WTC11 (cell line): ENCODE data around the gene RAP1GAP. TPM values are rescaled to one million over a fixed set of nuclear protein-coding genes. Genes with fewer than 3 reads are reported as not detected.

Experiments
- ATAC-seq: fragments of 200-7000 bp; cut with Tn5 transposase; 2 replicates; pipeline ENCODE4 v1.10.0; 2021; ENCODE audit warnings: mild to moderate bottlenecking, moderate library complexity
- CTCF ChIA-PET: fragments of 300-600 bp; sonication (Branson Sonifier 250); formaldehyde crosslinking; loops from one replicate; lab custom pipeline; 2021; ENCODE audit warnings: antibody characterized with exemption; lab: Charles Lee
- POLR2A ChIA-PET: fragments of 350-600 bp; sonication (Branson Sonifier 250); formaldehyde crosslinking; loops from one replicate; lab custom pipeline; 2021; ENCODE audit warnings: antibody characterized with exemption; lab: Charles Lee
- DNase-seq: peaks from one replicate; pipeline ENCODE4 v3.0.0; 2021; ENCODE audit warnings: low spot score
- H3K27ac Mint-ChIP-seq: 2 replicates; pipeline ENCODE4 v1.8.0; 2021; ENCODE audit warnings: mixed read lengths
- H3K27me3 Mint-ChIP-seq: 2 replicates; pipeline ENCODE4 v1.8.0; 2021; ENCODE audit warnings: low read depth, mild to moderate bottlenecking, moderate library complexity, mixed read lengths
- H3K36me3 Mint-ChIP-seq: 2 replicates; pipeline ENCODE4 v1.8.0; 2021; ENCODE audit warnings: mixed read lengths
- H3K4me1 Mint-ChIP-seq: 2 replicates; pipeline ENCODE4 v1.8.0; 2022; ENCODE audit warnings: mixed read lengths
- H3K4me3 Mint-ChIP-seq: 2 replicates; pipeline ENCODE4 v1.8.0; 2021; ENCODE audit warnings: mild to moderate bottlenecking, moderate library complexity, mixed read lengths
- H3K9me3 Mint-ChIP-seq: 2 replicates; pipeline ENCODE4 v1.8.0; 2021; ENCODE audit warnings: mixed read lengths
- AFF4 ChIP-seq: sonication (generic); formaldehyde crosslinking; IDR thresholded peaks from 2 replicates; pipeline ENCODE4 v1.8.1; 2023; ENCODE audit warnings: mild to moderate bottlenecking, missing genetic modification reagents, borderline replicate concordance
- ATF1 ChIP-seq: sonication (generic); formaldehyde crosslinking; IDR thresholded peaks from 2 replicates; pipeline ENCODE4 v1.8.1; 2023; ENCODE audit warnings: mild to moderate bottlenecking, moderate library complexity, missing genetic modification reagents
- ATF6 ChIP-seq: sonication (generic); formaldehyde crosslinking; IDR thresholded peaks from 2 replicates; pipeline ENCODE4 v1.8.1; 2023; ENCODE audit warnings: mild to moderate bottlenecking, missing genetic modification reagents
- GRHL2 ChIP-seq: fragments of 250-450 bp; sonication (Bioruptor Pico); IDR thresholded peaks from 2 replicates; pipeline ENCODE4 v1.8.0; 2022; ENCODE audit warnings: mild to moderate bottlenecking, moderate library complexity; ENCODE audit not compliant: insufficient replicate concordance, severe bottlenecking
- JAZF1 ChIP-seq: fragments of 250-450 bp; sonication (Bioruptor Pico); IDR thresholded peaks from 2 replicates; pipeline ENCODE4 v1.9.0; 2021; ENCODE audit warnings: moderate library complexity, mild to moderate bottlenecking, inconsistent platforms
- NR1H2 ChIP-seq: sonication (generic); formaldehyde crosslinking; IDR thresholded peaks from 2 replicates; pipeline ENCODE4 v1.9.0; 2021; ENCODE audit warnings: mild to moderate bottlenecking, moderate library complexity, missing genetic modification reagents
- OVOL2 ChIP-seq: fragments of 250-450 bp; sonication (Bioruptor Pico); IDR thresholded peaks from 2 replicates; pipeline ENCODE4 v1.9.0; 2021; ENCODE audit warnings: mild to moderate bottlenecking, borderline replicate concordance
- RORB ChIP-seq: fragments of 250-450 bp; sonication (Bioruptor Pico); IDR thresholded peaks from 2 replicates; pipeline ENCODE4 v1.9.0; 2021; ENCODE audit warnings: mild to moderate bottlenecking
- TEAD1 ChIP-seq: sonication (generic); formaldehyde crosslinking; IDR thresholded peaks from 2 replicates; pipeline ENCODE4 v1.8.0; 2022; ENCODE audit warnings: mild to moderate bottlenecking, missing genetic modification reagents
- TP53 ChIP-seq: sonication (generic); formaldehyde crosslinking; IDR thresholded peaks from 2 replicates; pipeline ENCODE4 v1.8.1; 2023; ENCODE audit warnings: mild to moderate bottlenecking, missing genetic modification reagents
- ZNF121 ChIP-seq: sonication (generic); formaldehyde crosslinking; IDR thresholded peaks from 2 replicates; pipeline ENCODE4 v1.8.0; 2023; ENCODE audit warnings: missing genetic modification reagents
- ZNF232 ChIP-seq: sonication (generic); formaldehyde crosslinking; IDR thresholded peaks from 2 replicates; pipeline ENCODE4 v1.8.0; 2022; ENCODE audit warnings: mild to moderate bottlenecking, missing genetic modification reagents
- ZNF317 ChIP-seq: sonication (generic); formaldehyde crosslinking; IDR thresholded peaks from 2 replicates; pipeline ENCODE4 v1.8.1; 2023; ENCODE audit warnings: low read depth, mild to moderate bottlenecking, moderate library complexity, missing genetic modification reagents, borderline replicate concordance
- ZNF532 ChIP-seq: fragments of 250-450 bp; sonication (Bioruptor Pico); IDR thresholded peaks from 2 replicates; pipeline ENCODE4 v1.9.0; 2021; ENCODE audit warnings: mild to moderate bottlenecking, borderline replicate concordance
- ZNF671 ChIP-seq: fragments of 250-450 bp; sonication (Bioruptor Pico); IDR thresholded peaks from 2 replicates; pipeline ENCODE4 v1.8.0; 2021; ENCODE audit warnings: mild to moderate bottlenecking
- total RNA-seq: library from RNA; stranded (reverse); gene quantifications from 3 replicates; pipeline ENCODE4 v1.2.3, GENCODE V29; 2021
- TF ChIP-seq, protein P1 (sequence below): sonication (generic); formaldehyde crosslinking; IDR thresholded peaks from 2 replicates; pipeline ENCODE4 v1.8.0; 2022; ENCODE audit warnings: missing genetic modification reagents
- TF ChIP-seq, protein P2 (sequence below): sonication (generic); formaldehyde crosslinking; IDR thresholded peaks from 2 replicates; pipeline ENCODE4 v1.8.1; 2022; ENCODE audit warnings: mild to moderate bottlenecking, moderate library complexity, missing genetic modification reagents
- TF ChIP-seq, protein P3 (sequence below): sonication (generic); formaldehyde crosslinking; IDR thresholded peaks from 2 replicates; pipeline ENCODE4 v1.8.0; 2023; ENCODE audit warnings: missing genetic modification reagents

Gene RAP1GAP
- total RNA-seq, 1 experiment from 2014 or later = 7.6 TPM

DNA sequence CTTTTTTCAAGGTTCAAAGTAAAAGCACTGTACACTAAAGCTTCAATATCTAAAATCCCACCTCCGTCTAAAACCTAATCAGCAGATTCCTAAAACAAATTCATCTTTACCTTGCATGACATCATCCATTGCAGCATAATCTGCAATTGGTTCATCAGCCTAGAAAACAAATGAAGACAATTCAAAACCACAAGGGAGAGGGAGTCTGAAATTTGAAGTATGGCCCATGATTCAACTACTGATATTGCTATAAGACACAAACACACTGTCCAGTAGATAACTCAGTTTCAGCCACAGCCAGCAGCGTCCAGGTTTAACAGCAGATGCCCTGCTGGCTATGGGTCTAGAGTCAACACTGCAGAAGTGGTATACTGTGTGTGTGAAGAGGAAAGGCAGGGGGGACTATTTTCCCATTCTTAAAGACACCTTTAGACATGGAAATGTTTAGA is 17.9 kb upstream of the RAP1GAP start:
- DNase-seq = no peak
- H3K27me3 Mint-ChIP-seq = no peaks in the 10 kb centered on the region
- no peaks in the 10 kb centered on the region for H3K9me3 Mint-ChIP-seq
- H3K4me1 Mint-ChIP-seq = no peaks in the 10 kb centered on the region
- H3K27ac Mint-ChIP-seq = no peak overlapping the region
- no peak for ATAC-seq
- no peak overlapping the region for H3K4me3 Mint-ChIP-seq
- CTCF ChIA-PET = interaction anchor here (0.6 kb wide), 1 partner anchor 337 kb away, joined by 3 read pairs; no protein-coding TSS in a partner anchor
- TF ChIP-seq ATF6 (CRISPR knock-in tag) = no peak
- no peak for TF ChIP-seq TP53 (CRISPR knock-in tag)
- TF ChIP-seq JAZF1 (CRISPR knock-in tag) = no peak
- TF ChIP-seq ZNF671 (CRISPR knock-in tag) = no peak
- TF ChIP-seq ATF1 (CRISPR knock-in tag) = no peak
- TF ChIP-seq, protein P1, sequence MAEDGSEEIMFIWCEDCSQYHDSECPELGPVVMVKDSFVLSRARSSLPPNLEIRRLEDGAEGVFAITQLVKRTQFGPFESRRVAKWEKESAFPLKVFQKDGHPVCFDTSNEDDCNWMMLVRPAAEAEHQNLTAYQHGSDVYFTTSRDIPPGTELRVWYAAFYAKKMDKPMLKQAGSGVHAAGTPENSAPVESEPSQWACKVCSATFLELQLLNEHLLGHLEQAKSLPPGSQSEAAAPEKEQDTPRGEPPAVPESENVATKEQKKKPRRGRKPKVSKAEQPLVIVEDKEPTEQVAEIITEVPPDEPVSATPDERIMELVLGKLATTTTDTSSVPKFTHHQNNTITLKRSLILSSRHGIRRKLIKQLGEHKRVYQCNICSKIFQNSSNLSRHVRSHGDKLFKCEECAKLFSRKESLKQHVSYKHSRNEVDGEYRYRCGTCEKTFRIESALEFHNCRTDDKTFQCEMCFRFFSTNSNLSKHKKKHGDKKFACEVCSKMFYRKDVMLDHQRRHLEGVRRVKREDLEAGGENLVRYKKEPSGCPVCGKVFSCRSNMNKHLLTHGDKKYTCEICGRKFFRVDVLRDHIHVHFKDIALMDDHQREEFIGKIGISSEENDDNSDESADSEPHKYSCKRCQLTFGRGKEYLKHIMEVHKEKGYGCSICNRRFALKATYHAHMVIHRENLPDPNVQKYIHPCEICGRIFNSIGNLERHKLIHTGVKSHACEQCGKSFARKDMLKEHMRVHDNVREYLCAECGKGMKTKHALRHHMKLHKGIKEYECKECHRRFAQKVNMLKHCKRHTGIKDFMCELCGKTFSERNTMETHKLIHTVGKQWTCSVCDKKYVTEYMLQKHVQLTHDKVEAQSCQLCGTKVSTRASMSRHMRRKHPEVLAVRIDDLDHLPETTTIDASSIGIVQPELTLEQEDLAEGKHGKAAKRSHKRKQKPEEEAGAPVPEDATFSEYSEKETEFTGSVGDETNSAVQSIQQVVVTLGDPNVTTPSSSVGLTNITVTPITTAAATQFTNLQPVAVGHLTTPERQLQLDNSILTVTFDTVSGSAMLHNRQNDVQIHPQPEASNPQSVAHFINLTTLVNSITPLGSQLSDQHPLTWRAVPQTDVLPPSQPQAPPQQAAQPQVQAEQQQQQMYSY (CRISPR knock-in tag) = no peak
- no peak for TF ChIP-seq RORB (CRISPR knock-in tag)
- no peak for TF ChIP-seq OVOL2 (CRISPR knock-in tag)
- TF ChIP-seq GRHL2 = no peak
- TF ChIP-seq, protein P2, sequence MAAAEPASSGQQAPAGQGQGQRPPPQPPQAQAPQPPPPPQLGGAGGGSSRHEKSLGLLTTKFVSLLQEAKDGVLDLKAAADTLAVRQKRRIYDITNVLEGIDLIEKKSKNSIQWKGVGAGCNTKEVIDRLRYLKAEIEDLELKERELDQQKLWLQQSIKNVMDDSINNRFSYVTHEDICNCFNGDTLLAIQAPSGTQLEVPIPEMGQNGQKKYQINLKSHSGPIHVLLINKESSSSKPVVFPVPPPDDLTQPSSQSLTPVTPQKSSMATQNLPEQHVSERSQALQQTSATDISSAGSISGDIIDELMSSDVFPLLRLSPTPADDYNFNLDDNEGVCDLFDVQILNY (CRISPR knock-in tag) = no peak
- TF ChIP-seq, protein P3, sequence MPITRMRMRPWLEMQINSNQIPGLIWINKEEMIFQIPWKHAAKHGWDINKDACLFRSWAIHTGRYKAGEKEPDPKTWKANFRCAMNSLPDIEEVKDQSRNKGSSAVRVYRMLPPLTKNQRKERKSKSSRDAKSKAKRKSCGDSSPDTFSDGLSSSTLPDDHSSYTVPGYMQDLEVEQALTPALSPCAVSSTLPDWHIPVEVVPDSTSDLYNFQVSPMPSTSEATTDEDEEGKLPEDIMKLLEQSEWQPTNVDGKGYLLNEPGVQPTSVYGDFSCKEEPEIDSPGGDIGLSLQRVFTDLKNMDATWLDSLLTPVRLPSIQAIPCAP (CRISPR knock-in tag) = no peak
- H3K36me3 Mint-ChIP-seq = peaks cover 56% of the 10 kb centered on the region
- POLR2A ChIA-PET = no interaction called here

DNA sequence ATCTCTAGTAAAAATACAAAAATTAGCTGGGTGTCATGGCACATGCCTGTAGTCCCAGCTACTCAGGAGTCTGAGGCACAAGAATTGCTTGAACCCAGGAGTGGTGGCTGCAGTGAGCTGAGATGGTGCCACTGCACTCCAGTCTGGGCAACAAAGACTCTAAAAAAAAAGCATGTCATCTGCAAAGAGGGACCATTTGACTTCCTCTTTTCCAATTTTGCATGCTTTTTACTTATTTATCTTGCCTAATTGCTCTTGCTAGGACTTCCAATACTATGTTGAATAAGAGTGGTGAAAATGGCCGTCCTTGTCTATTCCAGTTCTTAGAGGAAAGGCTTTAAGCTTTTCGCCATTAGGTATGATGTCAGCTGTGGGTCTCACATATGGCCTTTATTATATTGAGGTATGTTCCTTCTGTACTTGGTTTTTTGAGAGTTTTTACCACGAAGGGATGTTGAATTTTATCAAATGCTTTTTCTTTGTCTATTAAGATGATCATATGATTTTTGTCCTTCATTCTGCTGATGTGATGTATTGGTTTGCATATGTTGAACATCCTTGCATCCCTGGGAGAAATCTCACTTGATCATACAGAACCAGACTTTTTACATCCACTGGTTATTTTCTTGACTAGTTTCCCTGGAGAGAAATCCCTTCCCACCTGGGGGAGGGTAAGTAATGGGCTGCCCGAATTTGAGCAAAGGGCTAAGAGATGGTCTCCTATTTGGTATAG is 17.0 kb upstream of the RAP1GAP start:
- Mint-ChIP-seq H3K9me3 (no peaks in the 10 kb centered on the region), H3K4me1 (no peaks in the 10 kb centered on the region), H3K36me3 (peaks cover 52% of the 10 kb centered on the region), H3K4me3 (no peak overlapping the region), H3K27me3 (no peaks in the 10 kb centered on the region), H3K27ac (no peak overlapping the region)
- ATAC-seq (no peak), DNase-seq (no peak)
- CTCF ChIA-PET = no interaction called here
- no peak for TF ChIP-seq ZNF232 (CRISPR knock-in tag)
- TF ChIP-seq NR1H2 (CRISPR knock-in tag) = no peak
- no peak for TF ChIP-seq ZNF121
- no peak for TF ChIP-seq ZNF532
- TF ChIP-seq ZNF317 (CRISPR knock-in tag) = no peak
- TF ChIP-seq TEAD1 (CRISPR knock-in tag) = no peak
- TF ChIP-seq AFF4 = no peak
- POLR2A ChIA-PET = no interaction called here
